H1 (cell line): ENCODE data around the gene PRMT1. TPM values are rescaled to one million over a fixed set of nuclear protein-coding genes. Genes with fewer than 3 reads are reported as not detected.

Experiments
- CTCF ChIA-PET: fragments of 300-600 bp; sonication (Branson Sonifier 250); formaldehyde crosslinking; loops from one replicate; lab custom pipeline; 2021; ENCODE audit not compliant: partially characterized antibody; lab: Charles Lee
- POLR2A ChIA-PET: fragments of 300-600 bp; sonication (Branson Sonifier 250); formaldehyde crosslinking; loops from one replicate; lab custom pipeline; 2021; ENCODE audit warnings: inconsistent platforms; ENCODE audit not compliant: partially characterized antibody; lab: Charles Lee
- DNase-seq, 2 experiments: peaks; one replicate each; pipeline versions ENCODE4 v3.0.0 to v3.0.0-alpha.2; 2010 to 2022; ENCODE audit warnings: low spot score in 2 of 2, low read depth in 1 of 2, mixed read lengths in 1 of 2
- FAIRE-seq: peaks from 2 replicates; lab custom pipeline; 2011; peaks lifted over from hg19 to GRCh38; lab: Jason Lieb, UNC
- H2AFZ ChIP-seq: 2 replicates; pipeline ENCODE4 v1.8.1; 2012; ENCODE audit warnings: low read length, inconsistent platforms
- H2AK5ac ChIP-seq: 2 replicates; pipeline ENCODE4 v1.6.1; 2013; ENCODE audit warnings: low read depth, low read length
- H2BK120ac ChIP-seq: replicated peaks from 2 replicates; pipeline ENCODE3; 2013; ENCODE audit warnings: low read depth, low read length, inconsistent platforms
- H2BK12ac ChIP-seq: 2 replicates; pipeline ENCODE4 v1.6.1; 2013; ENCODE audit warnings: low read depth, low read length
- H2BK15ac ChIP-seq: 2 replicates; pipeline ENCODE4 v1.6.1; 2013; ENCODE audit warnings: low read length
- H2BK20ac ChIP-seq: 2 replicates; pipeline ENCODE4 v1.6.1; 2013; ENCODE audit warnings: low read length
- H2BK5ac ChIP-seq: 2 replicates; pipeline ENCODE4 v1.6.1; 2013; ENCODE audit warnings: low read depth, low read length
- H3K14ac ChIP-seq: 2 replicates; pipeline ENCODE4 v1.6.1; 2013; ENCODE audit warnings: inconsistent platforms; ENCODE audit not compliant: insufficient read length
- H3K18ac ChIP-seq: 2 replicates; pipeline ENCODE4 v1.6.1; 2013; ENCODE audit warnings: low read length; ENCODE audit errors: extremely low read depth
- H3K23ac ChIP-seq: 2 replicates; pipeline ENCODE4 v1.6.1; 2013; ENCODE audit warnings: inconsistent platforms; ENCODE audit not compliant: insufficient read length
- H3K23me2 ChIP-seq: 2 replicates; pipeline ENCODE4 v1.6.1; 2013; ENCODE audit warnings: low read depth, low read length
- H3K27ac ChIP-seq: 2 replicates; pipeline ENCODE4 v1.6.1; 2011; ENCODE audit warnings: low read depth, low read length, inconsistent platforms
- H3K27me3 ChIP-seq, 4 experiments: replicated peaks in 1 of 4; 1 replicate in 1 of 4; 2 replicates in 3 of 4; pipeline versions ENCODE4 v1.6.1 to v1.8.1; 2011 to 2013; ENCODE audit warnings: low read length in 3 of 4, mild to moderate bottlenecking in 3 of 4, inconsistent platforms in 2 of 4, mixed read lengths in 2 of 4, moderate library complexity in 1 of 4; ENCODE audit not compliant: control insufficient read depth in 3 of 4, insufficient read depth in 3 of 4; ENCODE audit errors: extremely low read depth in 1 of 4
- H3K36me3 ChIP-seq, 4 experiments: 2 replicates each; pipeline versions ENCODE4 v1.6.1 to v1.8.1; 2011 to 2013; ENCODE audit warnings: mild to moderate bottlenecking in 4 of 4, low read length in 3 of 4, moderate library complexity in 2 of 4, control low read depth in 1 of 4, inconsistent platforms in 1 of 4; ENCODE audit not compliant: insufficient read depth in 4 of 4, control insufficient read depth in 2 of 4
- H3K4ac ChIP-seq: replicated peaks from 2 replicates; pipeline ENCODE3; 2013; ENCODE audit warnings: low read length, low read depth, mixed read lengths, inconsistent platforms; ENCODE audit not compliant: insufficient read length
- H3K4me1 ChIP-seq, 4 experiments: replicated peaks in 1 of 4; 1 replicate in 1 of 4; 2 replicates in 3 of 4; pipeline versions ENCODE4 v1.6.1 to v1.8.1; 2011 to 2013; ENCODE audit warnings: low read length in 3 of 4, inconsistent platforms in 2 of 4, mixed read lengths in 1 of 4; ENCODE audit not compliant: insufficient read depth in 4 of 4, control insufficient read depth in 3 of 4
- H3K4me2 ChIP-seq, 2 experiments: 2 replicates each; pipeline versions ENCODE4 v1.6.1 to v1.8.1; 2011 to 2013; ENCODE audit warnings: low read depth in 2 of 2, low read length in 2 of 2, control low read depth in 1 of 2, inconsistent platforms in 1 of 2, mild to moderate bottlenecking in 1 of 2; ENCODE audit not compliant: insufficient read depth in 1 of 2
- H3K4me3 ChIP-seq, 4 experiments: fragments of 200-600, 300-600 bp in 1 of 4; sonication (generic), shearing (Covaris generic), sonication (Bioruptor Twin) in 1 of 4; 2 replicates each; pipeline versions ENCODE4 v1.5.1 to v1.8.1; 2011 to 2016; ENCODE audit warnings: low read length in 4 of 4, low read depth in 3 of 4, control low read depth in 2 of 4, inconsistent platforms in 2 of 4, mild to moderate bottlenecking in 2 of 4, mixed read lengths in 1 of 4, moderate library complexity in 1 of 4; ENCODE audit not compliant: insufficient read depth in 2 of 4; ENCODE audit errors: extremely low read depth in 1 of 4
- H3K56ac ChIP-seq: replicated peaks from 2 replicates; pipeline ENCODE3; 2013; ENCODE audit warnings: low read depth, mild to moderate bottlenecking, mixed read lengths, low read length, inconsistent platforms; ENCODE audit not compliant: insufficient read length
- H3K79me1 ChIP-seq: 2 replicates; pipeline ENCODE4 v1.6.1; 2013; ENCODE audit warnings: low read depth, low read length, control low read depth
- H3K79me2 ChIP-seq, 2 experiments: 2 replicates each; pipeline versions ENCODE4 v1.6.1 to v1.8.1; 2012 to 2013; ENCODE audit warnings: low read length in 2 of 2, mild to moderate bottlenecking in 2 of 2, inconsistent platforms in 1 of 2; ENCODE audit not compliant: insufficient read depth in 2 of 2, control insufficient read depth in 1 of 2
- H3K9ac ChIP-seq, 4 experiments: replicated peaks in 1 of 4; 1 replicate in 1 of 4; 2 replicates in 3 of 4; pipeline versions ENCODE4 v1.6.1 to v1.8.1; 2011 to 2013; ENCODE audit warnings: low read depth in 3 of 4, low read length in 3 of 4, control low read depth in 2 of 4, mild to moderate bottlenecking in 2 of 4, moderate library complexity in 2 of 4, inconsistent platforms in 1 of 4; ENCODE audit errors: extremely low read depth in 1 of 4
- H3K9me3 ChIP-seq, 2 experiments: 2 replicates each; pipeline versions ENCODE4 v1.6.1 to v1.8.1; 2012 to 2013; ENCODE audit warnings: mild to moderate bottlenecking in 2 of 2, moderate library complexity in 2 of 2, control low read depth in 1 of 2, inconsistent platforms in 1 of 2, low read depth in 1 of 2, low read length in 1 of 2, mixed read lengths in 1 of 2; ENCODE audit not compliant: insufficient read depth in 2 of 2
- H4K20me1 ChIP-seq, 2 experiments: replicated peaks in 1 of 2; 2 replicates each; pipeline versions ENCODE3 to v1.8.1; 2011 to 2013; ENCODE audit warnings: inconsistent platforms in 2 of 2, low read length in 2 of 2, mild to moderate bottlenecking in 1 of 2; ENCODE audit not compliant: insufficient read depth in 2 of 2, control insufficient read depth in 1 of 2
- H4K5ac ChIP-seq: 2 replicates; pipeline ENCODE4 v1.6.1; 2013; ENCODE audit warnings: low read length, low read depth, mixed read lengths, inconsistent platforms; ENCODE audit not compliant: insufficient read length
- H4K8ac ChIP-seq: 2 replicates; pipeline ENCODE4 v1.8.0; 2013; ENCODE audit warnings: mild to moderate bottlenecking, moderate library complexity, low read length, inconsistent platforms; ENCODE audit not compliant: insufficient read depth; ENCODE audit errors: extremely low read depth
- H4K91ac ChIP-seq: replicated peaks from 2 replicates; pipeline ENCODE3; 2013; ENCODE audit warnings: low read length, mixed read lengths, inconsistent platforms; ENCODE audit not compliant: insufficient read length
- BRCA1 ChIP-seq: IDR thresholded peaks from 2 replicates; pipeline ENCODE4 v1.6.1; 2012; ENCODE audit warnings: low read depth, low read length, improper control_type of control experiment
- E2F6 ChIP-seq: IDR thresholded peaks from 2 replicates; pipeline ENCODE4 v1.6.1; 2012; ENCODE audit warnings: inconsistent platforms
- FOSL1 ChIP-seq: IDR thresholded peaks from 2 replicates; pipeline ENCODE4 v1.6.1; 2011; ENCODE audit warnings: mild to moderate bottlenecking, low read depth, low read length, moderate library complexity; ENCODE audit not compliant: insufficient read depth
- GTF2F1 ChIP-seq: IDR thresholded peaks from 2 replicates; pipeline ENCODE4 v1.6.1; 2012; ENCODE audit warnings: low read depth, low read length, improper control_type of control experiment, borderline replicate concordance
- HDAC6 ChIP-seq: IDR thresholded peaks from one replicate; pipeline ENCODE4 v1.7.1; 2012; ENCODE audit warnings: low read depth, mild to moderate bottlenecking, inconsistent platforms, low read length, moderate library complexity
- MAX ChIP-seq: IDR thresholded peaks from 2 replicates; pipeline ENCODE4 v1.6.1; 2012; ENCODE audit warnings: inconsistent platforms
- RBBP5 ChIP-seq: IDR thresholded peaks from 2 replicates; pipeline ENCODE4 v1.7.1; 2012; ENCODE audit warnings: low read depth, mild to moderate bottlenecking, inconsistent platforms, low read length, moderate library complexity, borderline replicate concordance
- SIX5 ChIP-seq: IDR thresholded peaks from 2 replicates; pipeline ENCODE4 v1.6.1; 2011; ENCODE audit warnings: mild to moderate bottlenecking, low read depth, low read length
- SP1 ChIP-seq: IDR thresholded peaks from 2 replicates; pipeline ENCODE4 v1.6.1; 2011; ENCODE audit warnings: low read depth, low read length
- SUZ12 ChIP-seq: fragments of 200-600 bp; sonication (generic); IDR thresholded peaks from 2 replicates; pipeline ENCODE4 v1.6.1; 2012; ENCODE audit warnings: mild to moderate bottlenecking, inconsistent platforms, low read length, moderate library complexity, mixed read lengths
- USF2 ChIP-seq: IDR thresholded peaks from 2 replicates; pipeline ENCODE4 v1.6.1; 2011; ENCODE audit warnings: low read length, improper control_type of control experiment
- ZNF274 ChIP-seq: IDR thresholded peaks from 2 replicates; pipeline ENCODE4 v1.7.0; 2012; ENCODE audit warnings: low read length, borderline replicate concordance; ENCODE audit errors: extremely low read depth
- WGBS, 2 experiments: shearing (Covaris generic) in 1 of 2; methylation state at CpG; one replicate each; pipeline versions ENCODE4 v1.1.6 to v1.1.7; 2013 to 2015; ENCODE audit warnings: low lambda C conversion rate in 2 of 2, mixed read lengths in 2 of 2, inconsistent platforms in 1 of 2, low coverage in 1 of 2, missing lambda C conversion rate in 1 of 2; ENCODE audit not compliant: insufficient replicate concordance in 2 of 2, insufficient coverage in 1 of 2, insufficient read length in 1 of 2; ENCODE audit errors: extremely low coverage in 1 of 2, missing lambda C conversion rate in 1 of 2; 5-methylcytosine and 5-hydroxymethylcytosine counted together
- polyA plus RNA-seq, 7 experiments: library from polyadenylated mRNA; depleted of rRNA in 3 of 7; stranded (reverse) in 5 of 7; unstranded in 2 of 7; fragments of >200 nt in 5 of 7; fragments of 200-250 nt in 2 of 7; gene quantifications; 1 replicate in 5 of 7; 2 replicates in 1 of 7; 4 replicates in 1 of 7; pipeline versions ENCODE4 v1.2.1 to v1.2.3, GENCODE V29; 2011 to 2013; ENCODE audit warnings: missing spikeins in 2 of 7, mixed read lengths in 2 of 7
- total RNA-seq: library from RNA; stranded (reverse); fragmentation: NEBNext Ultra II Directional; extraction: Animal tissue kit (Norgen Biotek cat#: 25700); gene quantifications from 2 replicates; pipeline ENCODE4 v1.2.1, GENCODE V29; 2021

PRMT1 gene
- total and polyA plus RNA-seq, 2 of the 8 experiments (the other 6 are each of a cell fraction or from before 2014, with no cell fraction given) = 561 to 1,215 TPM

- POLR2A ChIA-PET = interaction anchor here (1.1 to 7.7 kb wide), 3 partner anchors 25 to 47 kb away, joined by 3 to 51 read pairs (median 5); partner anchors contain the start of genes ADM5 and CPT1C
- peaks cover 0 to 4% (median 2%) of the 10 kb centered on the region in 4 experiments; a peak in 5 of 8 replicates for H3K36me3 ChIP-seq
- no peak overlapping the region for H2BK20ac ChIP-seq
- H4K5ac ChIP-seq = no peak overlapping the region
- H3K4ac ChIP-seq = no peak overlapping the region
- peaks cover 2% of the 10 kb centered on the region; the same call in 1 of the 2 replicates for H3K23me2 ChIP-seq
- no peak overlapping the region for H2BK12ac ChIP-seq
- no peak overlapping the region for H2AFZ ChIP-seq
- no peak overlapping the region for H2AK5ac ChIP-seq
- WGBS, 2 experiments = 97% methylated on average over 8 of the region's 8 CpGs; no CpG with 5 or more reads in 1 of the 2 experiments
- H3K23ac ChIP-seq = no peak overlapping the region
- H3K14ac ChIP-seq = no peak overlapping the region
- no peak overlapping the region for H3K9ac ChIP-seq
- H3K4me2 ChIP-seq = no peak overlapping the region; a peak in 1 of 4 replicates
- H4K20me1 ChIP-seq = no peaks in the 10 kb centered on the region
- H4K91ac ChIP-seq = no peak overlapping the region
- H2BK120ac ChIP-seq = no peak overlapping the region
- H3K27ac ChIP-seq = no peak overlapping the region
- no peak overlapping the region for H4K8ac ChIP-seq
- no peaks in the 10 kb centered on the region for H3K27me3 ChIP-seq
- no peak overlapping the region for H2BK5ac ChIP-seq
- no peak for FAIRE-seq
- no peaks in the 10 kb centered on the region for H3K4me1 ChIP-seq
- no peaks in the 10 kb centered on the region for H3K79me1 ChIP-seq
- no peaks in the 10 kb centered on the region for H3K79me2 ChIP-seq
- H3K56ac ChIP-seq = no peak overlapping the region
- CTCF ChIA-PET = interaction anchor here (0.9 to 3.3 kb wide), 21 partner anchors 8 to 261 kb away, joined by 3 to 23 read pairs (median 7); partner anchors contain the start of genes CPT1C and TSKS
- no peak for DNase-seq
- no peak overlapping the region for H3K18ac ChIP-seq
- no peak overlapping the region for H3K4me3 ChIP-seq
- H2BK15ac ChIP-seq = no peak overlapping the region
- no peaks in the 10 kb centered on the region for H3K9me3 ChIP-seq
- TF ChIP-seq BRCA1 (no peak), ZNF274 (no peak), MAX (no peak), E2F6 (no peak), FOSL1 (no peak), RBBP5 (no peak), HDAC6 (no peak), SIX5 (no peak), USF2 (no peak), SP1 (no peak), SUZ12 (no peak), GTF2F1 (no peak)
Measured at GRCh38 chr19:49718511-49718910, 41.4 kb downstream of the PRMT1 start.
